HG03457 (cell line): ENCODE results near the gene PLEKHG5.
"Not testable (repeated sequence)": the region's sequence is repeated elsewhere in the genome, so short reads cannot be mapped to it uniquely, and the experiment has no call there.

Source experiments
- ATAC-seq: cut with Tn5 transposase; IDR thresholded peaks from one replicate; pipeline ENCODE4 v1.9.1; 2021; ENCODE audit warnings: moderate number of reproducible peaks; ENCODE audit not compliant: unreplicated experiment

PLEKHG5 gene

DNA sequence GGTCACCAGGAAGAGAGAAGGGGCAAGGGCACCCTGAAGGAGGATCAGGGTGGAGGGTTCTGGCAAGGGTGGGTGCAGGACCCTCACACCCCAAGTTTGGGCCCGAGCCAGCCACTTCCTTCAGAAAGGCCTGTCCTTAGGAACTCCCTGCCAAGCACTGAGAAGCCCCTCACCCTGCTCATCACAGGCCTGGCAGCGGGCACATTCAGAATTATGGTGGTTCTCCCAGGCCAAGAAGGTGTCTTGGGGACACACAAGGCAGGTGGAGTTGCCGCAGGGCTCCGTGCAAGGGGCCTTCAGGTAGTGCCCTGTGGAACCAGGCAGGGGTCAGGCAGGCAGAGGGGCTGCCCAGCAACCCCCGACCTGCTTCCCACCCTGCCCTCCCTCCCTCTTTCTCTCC, 26.6 kb downstream of the PLEKHG5 start:
- ATAC-seq, result no peak

DNA sequence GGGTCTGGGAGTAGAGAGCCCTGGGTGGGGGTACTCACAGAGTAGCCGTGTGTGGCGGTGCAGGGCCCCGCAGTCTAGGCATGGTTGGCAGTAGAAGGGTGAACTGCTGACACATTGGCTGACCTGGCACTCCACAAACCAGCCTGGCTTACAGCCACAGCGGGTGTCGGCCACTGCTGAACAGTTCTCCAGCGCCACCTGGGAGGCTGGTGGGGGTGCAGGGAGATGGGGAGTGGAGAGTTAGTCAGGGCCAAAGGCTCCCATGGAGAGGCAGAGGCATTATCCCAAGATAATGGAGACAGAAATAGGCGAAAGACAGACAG, 27.0 kb downstream of the PLEKHG5 start:
- ATAC-seq, result no peak

DNA sequence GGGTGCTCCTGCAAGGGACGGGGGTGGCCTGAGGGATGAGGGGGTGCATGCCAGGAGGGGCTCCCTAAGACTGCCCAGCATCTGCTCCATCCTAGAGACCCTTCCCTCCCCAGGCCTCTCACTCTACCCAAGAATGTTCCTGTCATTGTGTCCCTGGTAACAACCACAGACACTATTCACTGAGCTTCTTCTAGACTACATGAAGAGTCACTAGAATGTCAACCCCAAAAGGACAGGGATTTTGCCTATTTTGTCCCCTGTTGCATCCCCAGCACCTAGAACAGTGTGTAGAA, 28.4 kb downstream of the PLEKHG5 start:
- no peak for ATAC-seq

DNA sequence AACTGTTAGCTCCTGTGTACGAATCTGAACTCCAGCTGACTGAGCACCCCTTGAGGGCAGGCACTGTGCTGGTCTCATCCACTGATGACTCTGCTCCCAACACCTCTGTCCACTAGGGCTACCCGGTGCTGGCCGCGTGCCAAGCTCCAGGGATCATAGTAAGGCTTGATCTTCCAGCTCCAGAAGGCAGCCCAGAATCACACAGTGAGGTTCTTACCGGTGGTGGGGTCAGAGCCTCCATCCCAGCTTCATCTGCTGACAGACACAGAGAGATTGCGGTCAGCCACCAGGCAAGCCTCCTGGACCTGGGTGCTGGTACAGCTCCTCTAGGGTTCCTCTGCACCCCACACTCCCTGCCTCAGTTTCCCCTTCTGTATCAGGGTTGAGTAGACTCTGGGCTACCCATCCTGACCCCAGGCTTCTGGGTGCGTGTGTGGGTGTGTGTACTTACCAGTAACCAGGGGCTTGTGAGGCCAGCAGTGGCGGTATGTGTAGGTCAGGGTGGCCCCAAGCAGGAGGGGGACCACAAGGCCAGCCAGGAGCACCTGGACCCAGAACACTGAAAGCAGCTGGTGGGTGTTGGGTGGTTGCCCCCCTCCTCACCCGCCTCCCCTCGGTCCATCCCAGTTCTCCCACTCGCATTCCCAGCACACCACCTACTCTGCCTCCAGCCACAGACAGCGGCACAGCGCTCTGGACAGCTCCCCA, 28.9 kb downstream of the PLEKHG5 start:
- no peak for ATAC-seq

DNA sequence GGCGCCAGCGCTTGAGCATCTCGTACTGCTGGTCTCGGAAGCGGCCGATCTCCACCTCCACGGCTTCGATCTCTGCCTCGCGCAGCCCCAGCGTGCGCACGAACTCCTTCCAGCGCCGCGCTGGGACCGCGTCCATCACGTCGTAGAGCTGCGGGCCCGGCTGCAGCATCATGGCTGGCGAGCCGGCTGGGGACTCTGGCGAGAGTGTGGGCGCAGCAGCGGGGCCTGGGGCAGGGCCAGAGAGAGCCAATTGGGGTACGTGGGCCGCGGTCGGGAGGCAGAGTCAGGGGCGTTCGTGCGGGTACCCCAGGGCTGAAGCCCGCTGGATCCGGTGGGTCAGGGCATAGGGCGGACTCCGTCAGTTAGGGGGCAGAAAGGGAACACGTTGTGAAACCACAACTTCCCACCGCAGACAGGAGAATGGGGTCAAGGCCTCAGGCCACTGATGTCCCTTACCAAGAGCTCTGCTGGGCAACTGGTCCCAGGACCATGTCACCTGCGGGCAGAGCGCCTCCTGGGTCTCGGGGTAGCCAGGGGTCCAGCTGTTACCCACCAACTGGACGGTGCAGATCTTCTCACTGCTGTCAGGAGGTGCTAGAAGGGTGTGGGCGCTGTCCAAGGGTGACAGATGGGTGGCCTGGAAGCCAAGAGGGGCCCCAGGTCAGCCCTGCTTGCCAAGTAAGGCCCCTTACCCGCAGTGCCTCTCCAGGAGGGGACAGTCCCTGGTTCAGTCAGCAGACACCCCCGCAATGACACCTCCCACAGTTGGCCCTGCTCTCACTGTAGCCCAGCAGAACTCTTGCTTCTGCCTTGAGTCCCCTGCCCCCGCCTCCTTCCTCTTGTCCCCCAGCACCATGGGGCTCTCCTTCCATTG, 29.7 kb downstream of the PLEKHG5 start:
- no peak for ATAC-seq

DNA sequence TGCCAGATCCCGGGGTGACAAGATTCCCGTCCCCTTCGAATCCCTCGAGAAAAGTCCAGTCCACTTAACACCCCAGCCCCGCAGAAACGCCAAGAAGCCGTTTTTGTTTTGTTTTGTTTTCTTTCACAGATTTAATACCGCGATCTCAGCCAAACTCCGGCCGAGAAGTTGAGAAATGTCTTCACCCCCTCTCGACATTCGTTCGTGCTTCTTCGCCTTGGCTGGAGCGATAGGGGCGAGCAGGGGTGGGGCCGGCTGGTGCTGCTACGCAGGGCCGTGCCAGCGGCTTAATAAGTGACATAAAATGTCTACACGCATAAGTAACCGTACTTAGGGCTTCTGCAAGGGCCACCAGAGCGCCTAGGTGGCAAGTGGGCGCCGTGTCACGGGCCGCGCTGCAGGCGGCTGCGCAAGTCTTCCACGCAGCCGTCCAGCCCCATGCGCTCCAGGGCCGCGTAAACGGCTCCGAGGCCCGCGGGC, 30.4 kb downstream of the PLEKHG5 start:
- ATAC-seq, result no peak

DNA sequence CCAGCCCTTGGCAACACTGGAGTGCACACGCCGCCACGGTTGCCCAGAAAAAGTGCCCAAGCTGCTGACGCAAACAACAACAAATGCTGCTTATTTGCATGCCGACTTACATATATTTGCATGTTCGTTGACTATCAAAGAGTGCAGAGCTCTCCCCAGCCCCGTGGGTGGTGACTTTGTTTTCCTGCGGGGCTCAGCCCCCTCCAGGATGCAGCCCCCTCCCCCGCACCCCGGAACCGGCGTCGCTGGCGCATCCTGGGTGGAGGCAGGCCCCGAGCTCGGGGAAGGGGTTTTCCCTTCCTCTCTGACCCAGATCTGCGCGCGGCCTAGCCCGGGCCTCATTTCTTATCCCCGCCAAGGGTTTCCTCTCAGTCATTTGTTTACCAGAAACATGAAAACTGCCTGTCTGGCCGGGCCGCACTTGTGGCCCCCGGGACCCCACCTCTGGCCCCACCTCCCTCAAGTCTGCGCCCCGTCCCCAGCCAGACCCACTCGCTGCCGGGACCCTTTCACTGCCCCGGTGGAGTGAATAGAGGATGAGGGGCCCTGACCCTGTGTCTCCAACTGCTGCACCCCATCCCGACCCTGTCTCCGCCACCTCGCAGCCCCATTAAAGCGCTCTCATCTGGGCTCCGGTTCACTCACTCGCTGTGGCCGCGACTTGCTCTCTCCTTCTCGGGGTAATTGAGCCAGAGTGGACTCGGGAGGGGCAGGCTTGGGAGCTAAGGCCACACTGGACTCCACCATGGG, 31.0 kb downstream of the PLEKHG5 start:
- ATAC-seq, result no peak

DNA sequence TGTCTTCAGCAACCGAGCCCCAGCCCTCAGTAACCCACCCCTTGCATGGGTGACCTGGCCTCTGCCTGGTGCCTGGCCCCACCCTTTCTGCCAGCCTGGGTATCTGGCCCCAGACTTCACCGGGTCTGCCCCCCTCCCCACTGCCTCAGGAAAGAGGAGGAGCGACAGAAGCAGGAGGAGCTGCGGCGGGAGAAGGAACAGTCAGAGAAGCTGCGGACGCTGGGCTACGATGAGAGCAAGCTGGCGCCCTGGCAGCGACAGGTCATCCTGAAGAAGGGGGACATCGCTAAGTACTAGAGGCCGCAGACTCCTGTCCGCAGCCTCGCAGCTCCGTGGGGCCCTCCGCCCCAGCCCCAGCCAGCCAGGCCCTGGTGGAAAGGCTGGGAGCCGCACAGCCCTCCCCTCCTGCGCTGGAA, 31.6 kb downstream of the PLEKHG5 start:
- ATAC-seq, result no peak

DNA sequence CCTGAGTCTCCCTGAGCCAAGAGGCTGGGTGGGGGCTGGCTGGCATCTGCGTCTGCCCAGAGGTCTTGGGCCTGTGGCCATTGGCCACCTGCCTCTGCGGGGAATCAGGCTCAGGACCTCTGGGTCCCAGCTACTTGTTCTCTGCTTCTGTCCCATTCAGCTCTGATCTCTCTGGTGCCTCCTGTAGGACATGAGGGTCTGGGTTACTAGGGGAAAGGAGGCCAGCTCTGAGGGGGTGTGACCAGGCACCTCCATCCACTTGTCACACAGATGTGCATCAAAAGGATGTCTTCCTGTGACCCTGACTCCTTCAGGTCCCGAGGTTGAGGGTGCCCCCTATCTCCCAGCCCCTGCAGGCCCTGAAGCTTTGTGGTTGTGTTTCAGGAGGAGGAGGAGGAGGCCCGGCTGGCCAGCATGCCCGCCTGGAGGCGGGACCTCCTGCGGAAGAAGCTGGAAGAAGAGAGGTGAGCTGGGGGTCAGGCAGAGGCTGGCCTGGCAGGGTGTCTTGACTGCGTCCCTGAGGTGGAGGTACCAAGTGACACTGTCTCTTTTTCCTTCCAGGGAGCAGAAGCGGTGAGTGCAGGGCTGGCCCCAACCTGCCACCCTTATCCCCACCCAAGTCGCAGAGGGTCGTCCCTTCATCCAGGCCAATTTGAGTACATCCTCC, 34.5 kb downstream of the PLEKHG5 start:
- ATAC-seq, result no peak

DNA sequence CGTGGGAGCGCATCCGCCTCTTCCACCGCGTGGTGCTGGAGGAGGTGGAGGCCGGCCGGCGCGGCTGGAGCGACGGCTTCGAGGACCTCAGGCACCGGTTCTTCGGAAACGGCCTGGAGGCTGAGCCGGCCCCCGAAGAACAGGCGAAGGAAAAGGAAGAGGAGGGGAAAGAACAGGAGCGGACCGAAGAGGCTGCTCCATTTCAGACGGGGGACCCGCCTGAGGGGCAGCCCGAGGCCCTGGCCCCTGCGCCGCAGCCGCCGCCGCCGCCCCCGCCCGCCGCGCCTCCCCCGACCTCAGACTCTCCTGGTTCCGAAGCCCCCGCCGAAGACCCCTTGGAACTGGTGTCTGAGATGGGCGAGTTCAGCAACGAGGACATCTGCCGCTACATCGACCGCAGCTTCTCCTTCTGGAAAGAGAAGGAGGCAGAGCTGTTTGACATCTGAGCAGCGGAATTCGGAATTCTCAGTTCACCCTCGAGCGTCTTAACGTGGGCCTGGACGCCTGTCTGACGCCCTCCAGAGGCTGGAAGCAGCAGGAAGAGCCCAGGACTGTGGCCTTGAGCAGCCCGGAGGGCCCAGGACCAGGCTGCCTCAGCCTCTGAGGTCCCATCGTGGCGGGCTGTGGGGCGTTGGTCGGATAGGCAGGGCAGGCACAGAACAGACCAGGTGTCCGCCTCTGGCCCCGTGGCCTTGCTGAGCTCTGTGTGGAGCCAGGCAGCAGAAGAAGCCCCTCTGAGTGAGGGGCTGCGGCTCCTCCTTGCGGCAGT, 35.5 kb downstream of the PLEKHG5 start:
- ATAC-seq, result not testable (repeated sequence)

DNA sequence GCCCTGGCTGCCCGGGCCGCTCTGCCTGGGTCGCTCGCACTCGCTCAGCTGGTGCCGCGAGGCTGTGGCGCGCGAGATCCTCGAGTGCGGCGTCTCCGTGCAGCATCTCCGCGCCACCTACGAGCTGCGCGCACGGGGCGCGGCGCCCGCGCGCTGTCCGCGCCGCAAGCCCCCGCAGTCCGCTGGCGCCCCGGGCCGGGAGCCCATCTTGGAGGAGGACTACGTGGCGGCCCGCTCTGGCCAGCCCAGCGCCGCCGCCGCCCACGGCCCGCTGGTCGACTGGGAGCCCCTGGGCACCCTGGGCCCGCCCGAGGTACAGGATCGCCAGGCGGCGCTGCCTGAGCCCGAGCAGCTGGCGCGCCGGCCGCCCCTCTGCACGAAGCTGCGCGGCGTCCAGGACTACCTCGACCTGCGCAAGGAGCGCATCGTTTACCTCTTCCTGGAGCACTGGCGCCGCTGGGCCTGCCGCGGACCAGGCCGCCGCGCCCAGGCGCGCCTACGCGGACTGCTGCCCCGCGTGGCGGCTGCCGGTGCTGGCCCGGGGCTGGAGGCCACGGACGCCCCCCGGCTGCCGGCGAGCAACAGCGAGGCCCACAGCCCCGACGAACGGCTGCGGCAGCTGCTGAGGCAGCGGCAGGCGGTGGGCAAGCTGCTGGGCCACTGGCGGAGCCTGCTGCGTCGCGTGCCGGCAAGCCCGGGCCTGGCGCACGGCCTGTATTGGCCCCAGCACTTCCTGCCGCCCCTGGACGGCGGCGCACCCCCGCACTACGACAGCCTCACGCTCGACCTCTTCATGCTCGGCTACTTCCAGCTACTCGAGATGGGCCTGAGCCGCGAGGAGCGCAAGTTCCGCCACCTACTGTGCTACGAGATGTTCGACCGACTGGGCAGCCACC, 36.4 kb downstream of the PLEKHG5 start:
- ATAC-seq, result no peak

DNA sequence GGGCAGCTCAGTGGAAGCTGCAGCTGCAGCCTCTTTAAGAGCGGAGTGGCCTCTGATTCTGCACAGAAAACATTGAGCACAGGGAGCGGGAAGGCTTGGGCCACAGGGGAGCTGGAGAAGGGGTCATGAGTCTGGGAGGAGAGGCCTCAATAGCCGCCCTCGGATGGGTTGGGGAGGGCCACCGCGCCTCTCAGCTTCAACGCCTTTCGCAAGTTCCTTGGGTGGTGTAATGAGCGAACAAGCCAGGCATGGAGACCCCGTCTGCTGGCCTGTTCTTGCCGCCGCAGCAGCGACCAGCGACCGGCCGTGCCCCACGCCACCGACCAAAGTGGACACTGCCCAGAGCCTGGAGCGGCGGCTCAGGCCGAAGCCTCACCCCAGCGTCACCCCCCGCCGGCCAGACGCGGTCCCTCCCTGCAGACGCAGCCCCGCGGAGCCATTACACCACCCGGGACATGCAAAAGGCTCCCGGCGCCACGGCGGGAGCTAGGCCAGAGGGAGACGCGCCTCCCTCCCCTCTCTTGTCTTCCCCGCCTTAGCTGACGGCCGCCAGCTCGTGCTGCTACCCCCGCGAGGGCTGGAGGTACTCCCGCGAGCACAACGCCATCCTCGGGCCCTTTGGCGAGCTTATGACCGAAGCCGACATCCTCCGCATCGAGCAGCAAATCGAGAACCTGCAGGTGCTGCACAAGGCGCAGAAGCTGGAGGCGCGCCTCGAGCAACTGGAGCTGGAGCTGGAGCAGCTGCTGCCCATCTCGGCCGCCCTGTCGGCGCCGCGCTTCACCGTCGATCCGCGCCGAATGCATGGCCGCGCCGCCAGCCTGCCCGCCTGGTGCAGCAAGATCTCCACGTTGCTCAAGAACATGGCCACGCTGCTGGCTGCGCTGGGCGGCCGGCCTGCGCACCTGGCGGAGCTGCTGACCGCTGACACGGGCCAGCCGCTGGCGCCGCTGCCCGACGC, 37.3 kb downstream of the PLEKHG5 start:
- not testable (repeated sequence) for ATAC-seq

DNA sequence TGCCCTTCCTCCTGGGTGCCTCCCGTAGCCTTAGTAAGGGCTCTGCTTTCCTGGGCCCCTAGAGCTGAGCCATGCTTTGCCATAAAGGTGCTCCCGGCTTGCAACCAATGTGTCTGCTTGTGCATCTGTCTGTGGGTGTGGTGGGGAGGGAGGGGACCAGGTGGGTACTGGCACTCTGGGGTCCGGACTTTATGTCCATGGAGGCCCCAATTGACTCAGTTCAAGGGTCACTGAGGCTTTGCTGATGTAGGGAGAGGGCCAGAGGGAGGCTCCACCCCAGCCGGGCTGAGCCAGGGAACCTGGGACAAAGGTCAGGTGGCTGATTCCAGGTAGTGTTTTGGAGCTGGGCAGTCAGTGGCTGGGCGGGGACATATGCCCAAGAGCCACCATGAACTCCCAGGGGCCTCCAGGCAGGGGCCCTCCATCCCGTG, 40.5 kb downstream of the PLEKHG5 start:
- no peak for ATAC-seq

DNA sequence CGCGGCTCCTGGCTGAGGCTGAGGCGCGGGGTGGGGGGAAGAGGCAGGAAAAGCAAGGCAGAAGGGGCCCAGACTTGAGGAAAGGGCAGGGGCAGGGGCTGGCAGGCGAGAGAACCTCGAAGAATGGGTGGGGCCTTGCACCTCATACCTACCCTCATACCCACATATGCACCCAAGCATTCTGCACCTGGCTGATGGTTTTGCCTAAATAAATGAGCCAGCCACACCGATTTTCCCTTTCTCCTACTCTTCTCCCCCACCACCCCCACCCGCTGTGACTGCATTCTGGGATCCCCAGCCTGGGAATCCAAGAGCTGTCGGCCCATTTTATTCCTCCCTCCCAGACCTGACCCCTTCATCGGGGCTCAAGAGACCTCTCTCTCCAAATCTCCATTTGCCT, 41.0 kb downstream of the PLEKHG5 start:
- ATAC-seq, result not testable (repeated sequence)

DNA sequence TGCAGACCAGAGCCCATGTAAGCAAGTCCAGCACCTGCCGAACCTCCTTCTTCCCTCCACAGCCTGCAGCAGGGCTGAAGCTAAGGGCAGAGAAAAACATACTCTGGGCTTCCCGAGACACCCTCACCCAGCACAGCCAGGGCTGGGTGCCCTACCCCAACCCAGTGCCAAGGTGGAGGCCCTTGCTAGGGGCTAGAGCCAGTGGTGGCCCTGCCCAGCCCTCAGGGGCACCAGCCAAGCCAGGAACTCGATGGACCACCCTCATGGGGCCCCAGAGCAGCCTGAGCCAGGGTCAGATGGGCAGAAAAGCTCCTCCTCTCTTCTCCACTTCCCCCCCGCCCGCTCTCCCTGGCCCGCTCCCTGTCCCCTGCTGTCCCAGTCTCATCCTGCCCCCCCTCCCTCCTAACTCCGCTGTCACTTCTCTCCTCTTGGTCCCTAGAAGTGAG, 41.4 kb downstream of the PLEKHG5 start:
- no peak for ATAC-seq

DNA sequence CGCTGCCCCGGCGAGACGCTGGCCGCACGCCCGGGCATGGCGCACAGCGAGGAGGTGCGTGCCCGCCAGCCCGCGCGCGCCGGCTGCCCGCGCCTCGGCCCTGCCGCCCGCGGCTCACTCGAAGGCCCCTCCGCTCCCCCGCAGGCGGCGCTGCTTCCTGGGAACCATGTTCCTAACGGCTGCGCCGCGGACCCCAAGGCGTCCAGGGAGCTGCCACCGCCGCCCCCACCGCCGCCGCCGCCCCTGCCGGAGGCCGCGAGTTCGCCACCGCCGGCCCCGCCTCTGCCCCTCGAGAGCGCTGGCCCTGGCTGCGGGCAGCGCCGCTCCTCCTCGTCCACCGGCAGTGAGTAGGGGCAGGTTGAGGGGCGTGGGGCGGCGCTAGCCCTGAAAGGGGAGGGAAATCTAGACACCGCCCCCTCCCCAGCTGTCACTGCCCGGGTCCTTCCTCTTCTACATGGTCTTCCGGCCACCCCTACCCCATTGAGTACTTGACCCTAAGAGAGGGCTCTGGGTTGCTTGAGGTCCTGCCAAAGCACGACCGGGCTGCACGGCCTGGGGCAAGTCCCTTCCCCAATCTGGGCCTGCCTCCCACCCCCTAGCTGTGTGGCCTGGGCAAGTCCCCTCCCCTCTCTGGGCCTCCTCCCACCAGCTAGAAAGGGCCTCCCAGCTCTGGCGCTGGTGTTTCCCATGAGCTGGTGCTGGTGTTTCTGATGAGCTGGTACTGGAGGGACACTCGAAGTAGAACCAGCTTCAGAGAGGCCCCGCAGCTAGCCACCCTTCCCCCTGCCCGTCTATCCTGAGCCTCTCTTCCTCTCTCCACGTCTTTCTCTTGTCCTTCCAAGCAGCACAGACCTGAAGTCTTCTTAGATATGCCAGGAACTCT, 42.5 kb downstream of the PLEKHG5 start:
- ATAC-seq, result no peak
